HG03378 (cell line): Measurements from ENCODE around the gene IL23R.
"Not testable (repeated sequence)": the region's sequence is repeated elsewhere in the genome, so short reads cannot be mapped to it uniquely, and the experiment has no call there.

Experiments
- ATAC-seq: cut with Tn5 transposase; IDR thresholded peaks from one replicate; pipeline ENCODE4 v1.9.1; 2021; ENCODE audit warnings: mild to moderate bottlenecking, moderate library complexity; ENCODE audit not compliant: unreplicated experiment

Gene IL23R

DNA sequence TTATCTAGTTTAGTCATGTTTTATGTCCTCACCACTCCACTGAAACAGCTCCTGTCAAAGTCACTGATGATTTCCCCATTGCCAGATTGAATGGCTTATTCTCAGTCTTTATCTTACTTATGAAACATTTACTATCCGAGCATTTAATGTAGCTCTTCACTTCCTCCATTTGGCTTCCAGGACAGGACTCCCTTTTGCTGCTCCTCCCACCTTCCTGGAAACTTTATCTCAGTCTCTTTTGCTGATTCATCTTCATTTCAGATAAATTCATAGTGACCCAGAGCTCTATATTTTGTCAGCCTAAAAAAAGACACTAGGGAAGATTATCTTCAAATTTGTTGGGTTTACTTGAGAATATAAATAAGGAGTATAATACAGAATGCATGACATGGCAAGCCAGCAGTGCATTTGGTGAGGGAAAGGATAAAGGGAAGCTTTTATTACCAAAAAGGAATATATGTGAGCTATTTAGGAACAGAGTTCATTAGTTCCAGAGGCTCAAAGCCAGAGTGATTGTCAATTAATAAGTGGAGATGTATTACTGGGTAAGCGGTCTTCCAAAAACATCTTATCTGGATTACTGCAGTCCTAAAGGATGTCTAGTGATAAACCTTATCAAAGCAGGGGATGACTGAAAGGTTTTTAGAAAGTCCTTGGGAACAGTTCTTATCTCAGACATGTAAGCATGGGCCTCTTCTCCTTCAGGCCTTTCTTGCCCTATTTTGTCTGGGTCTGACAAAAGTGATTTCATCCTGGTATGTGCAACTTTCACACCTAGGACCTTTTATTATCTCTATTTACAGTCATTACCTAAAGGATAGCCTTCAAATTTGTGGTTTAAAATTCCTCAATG, 25.6 kb downstream of the IL23R start:
- ATAC-seq, result no peak

DNA sequence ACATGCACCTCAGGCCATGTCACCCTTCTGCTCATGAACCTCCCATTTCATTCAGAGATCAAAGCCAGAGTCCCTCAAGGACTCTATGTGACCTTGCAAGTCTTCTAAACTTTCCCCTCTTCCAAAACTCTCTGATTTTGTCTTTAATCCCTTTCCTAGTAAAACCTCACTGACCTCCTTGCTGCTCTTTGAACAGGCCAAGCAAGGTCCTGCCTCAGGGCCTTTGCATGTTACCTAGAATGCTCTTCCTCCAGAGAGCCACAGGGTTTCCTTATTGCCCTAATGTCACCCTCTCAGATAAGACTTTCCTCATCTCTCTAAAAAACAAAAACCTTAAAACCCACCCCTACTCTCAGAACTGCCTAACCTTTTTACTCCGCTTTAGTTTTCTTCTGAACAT, 26.6 kb downstream of the IL23R start:
- ATAC-seq, result no peak

GRCh38 chr1:67193704-67194103, 27.4 kb downstream of the IL23R start:
- ATAC-seq, result no peak

DNA sequence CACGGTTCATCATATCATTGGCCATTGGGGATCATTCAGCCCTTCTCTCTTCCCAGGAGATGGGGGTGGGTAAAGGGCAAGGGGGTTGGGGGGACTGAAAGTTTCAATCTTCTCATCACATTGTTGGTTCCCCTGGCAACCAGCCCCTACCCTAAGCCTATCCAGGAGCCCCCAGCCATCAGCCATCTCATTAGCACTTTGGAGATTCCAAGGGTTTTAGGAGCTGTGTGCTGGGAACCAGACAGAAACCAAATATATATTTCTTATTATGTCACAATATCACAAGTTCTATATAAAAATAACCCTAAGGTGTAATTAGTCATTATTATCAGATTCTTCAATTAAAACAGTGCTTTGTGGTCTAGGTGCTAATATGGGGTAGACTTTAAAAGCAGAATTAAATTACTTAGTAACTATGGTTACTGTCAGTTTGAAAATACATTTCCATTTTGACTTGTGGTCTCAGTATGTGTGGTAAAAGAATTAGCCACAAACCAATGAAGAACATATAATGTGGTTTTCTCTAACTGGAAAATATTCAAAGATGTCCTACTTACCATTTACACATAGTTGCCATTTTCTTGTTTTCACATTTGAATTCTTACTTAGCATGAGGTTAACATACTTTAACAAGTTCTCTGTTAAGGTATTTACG, 28.1 kb downstream of the IL23R start:
- peak; percentile 84 for ATAC-seq

DNA sequence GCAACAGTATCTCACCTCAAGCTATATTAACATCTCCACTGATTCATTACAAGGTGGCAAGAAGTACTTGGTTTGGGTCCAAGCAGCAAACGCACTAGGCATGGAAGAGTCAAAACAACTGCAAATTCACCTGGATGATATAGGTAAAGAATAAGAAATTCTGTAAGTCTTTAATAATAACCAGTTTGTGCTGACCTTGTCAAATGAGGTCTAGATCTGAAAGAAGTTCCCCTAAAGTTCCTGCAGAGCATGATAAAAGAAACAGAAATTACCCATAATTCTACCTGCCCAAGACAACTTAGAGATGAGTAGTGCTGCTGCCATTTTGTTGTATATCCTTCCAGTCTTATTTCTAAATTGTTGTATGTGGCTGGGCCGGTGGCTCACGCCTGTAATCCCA, 34.5 kb downstream of the IL23R start:
- ATAC-seq, result no peak

- no peak for ATAC-seq
These were observed 35.6 kb downstream of the IL23R start for GRCh38 chr1:67201891-67202290.

DNA sequence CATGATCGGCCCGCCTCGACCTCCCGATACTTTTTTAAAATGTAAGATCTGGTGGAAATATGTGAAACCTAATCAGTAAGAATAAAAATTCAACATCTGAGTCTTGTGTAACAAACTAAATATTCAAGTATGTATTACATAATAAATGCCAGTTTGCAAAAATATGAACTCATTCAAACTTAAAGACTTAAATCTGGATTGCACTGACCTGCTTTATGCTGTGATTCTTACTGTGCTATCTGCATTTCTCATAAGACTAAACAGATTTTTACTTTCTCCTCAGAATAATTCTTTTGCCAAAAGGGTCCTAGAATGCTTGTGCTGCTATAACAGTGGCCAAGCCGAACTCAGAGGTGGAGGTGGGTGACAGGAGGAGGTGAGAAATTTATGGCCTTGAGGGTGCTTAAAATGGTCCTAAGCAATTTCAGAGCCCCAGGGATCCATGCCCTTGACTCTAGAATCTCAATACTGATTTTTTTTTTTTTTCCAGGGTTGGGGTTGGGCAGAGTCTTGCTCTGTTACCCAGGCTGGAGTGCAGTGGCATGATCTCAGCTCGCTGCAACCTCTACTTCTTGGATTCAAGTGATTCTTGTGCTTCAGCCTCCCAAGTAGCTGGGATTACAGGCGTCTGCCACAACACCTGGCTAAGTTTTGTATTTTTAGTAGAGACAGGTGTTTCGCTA, 38.2 kb downstream of the IL23R start:
- ATAC-seq, result no peak

DNA sequence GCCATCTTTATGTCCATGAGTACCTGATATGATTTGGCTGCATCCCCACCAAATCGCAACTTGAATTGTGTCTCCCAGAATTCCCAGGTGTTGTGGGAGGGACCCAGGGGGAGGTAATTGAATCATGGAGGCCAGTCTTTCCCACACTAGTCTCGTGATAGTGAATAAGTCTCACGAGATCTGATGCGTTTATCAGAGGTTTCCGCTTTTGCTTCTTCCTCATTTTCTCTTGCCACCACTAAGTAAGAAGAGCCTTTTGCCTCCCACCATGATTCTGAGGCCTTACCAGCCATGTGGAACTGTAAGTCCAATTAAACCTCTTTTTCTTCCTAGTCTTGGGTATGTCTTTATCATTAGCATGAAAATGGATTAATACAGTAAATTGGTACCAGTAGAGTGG, 41.1 kb downstream of the IL23R start:
- not testable (repeated sequence) for ATAC-seq

- ATAC-seq, result no peak
These were observed 42.0 kb downstream of the IL23R start for GRCh38 chr1:67208217-67208616.

DNA sequence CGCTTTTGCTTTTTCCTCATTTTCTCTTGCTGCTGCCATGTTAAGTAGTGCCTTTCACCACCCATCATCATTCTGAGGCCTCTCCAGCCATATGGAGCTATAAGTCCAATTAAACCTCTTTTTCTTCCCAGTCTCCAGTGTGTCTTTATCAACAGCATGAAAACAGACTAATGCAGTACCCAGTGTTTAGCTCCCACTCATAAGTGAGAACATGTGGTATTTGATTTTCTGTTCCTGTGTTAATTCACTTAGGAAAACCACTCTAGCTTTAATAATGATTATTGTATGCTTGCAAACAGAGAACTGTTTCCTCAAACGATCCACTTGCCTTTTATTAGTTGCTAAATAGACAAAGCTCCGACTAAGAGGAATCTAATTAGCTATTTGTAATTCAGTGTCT, 43.3 kb downstream of the IL23R start:
- no peak for ATAC-seq

DNA sequence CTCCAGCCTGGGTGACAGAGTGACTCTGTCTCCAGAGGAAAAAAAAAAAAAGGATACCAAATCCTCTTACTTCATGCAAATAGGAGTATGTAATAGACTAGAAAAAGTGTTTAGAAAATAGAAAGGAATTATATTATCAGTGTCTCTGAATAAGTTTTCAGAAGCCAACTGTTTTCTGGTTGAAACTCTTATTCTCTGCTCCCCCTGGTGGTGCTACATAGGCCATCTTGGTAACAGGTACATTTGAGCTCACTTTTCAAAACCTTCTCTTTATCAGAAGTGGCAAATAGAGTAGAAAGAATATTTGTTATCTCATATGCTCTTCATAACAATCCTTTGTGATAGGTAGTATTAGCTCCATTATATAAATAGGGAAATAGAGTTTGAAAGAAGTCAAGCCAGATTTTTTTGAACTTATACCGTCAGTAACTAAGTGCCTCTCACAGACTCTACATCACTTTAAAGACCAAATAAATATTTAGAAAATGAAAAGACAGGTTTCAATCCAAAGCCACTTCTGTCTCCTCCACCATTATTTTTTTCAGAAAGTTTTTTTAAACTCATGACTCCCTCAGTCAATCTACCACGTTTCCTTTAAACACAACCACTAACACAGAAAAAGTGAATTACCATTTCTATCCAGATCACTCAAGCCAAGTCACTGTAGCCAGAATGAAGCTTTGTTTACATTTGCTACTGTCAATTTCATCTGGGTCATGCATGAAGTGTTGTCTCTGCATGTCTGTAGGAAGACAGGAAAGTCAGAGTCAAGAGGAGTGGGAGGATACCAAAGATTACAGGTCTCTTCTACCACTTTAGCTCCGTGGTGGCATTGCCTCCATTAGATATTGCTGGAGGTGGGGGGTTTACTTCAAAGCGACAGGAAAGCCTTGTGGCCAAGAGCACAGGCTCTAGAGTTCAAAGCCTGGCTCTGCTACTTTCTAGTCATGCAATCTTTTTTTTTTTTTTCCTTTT, 45.6 kb downstream of the IL23R start:
- ATAC-seq, result peak; percentile 36

- ATAC-seq, result no peak
These were observed 46.9 kb downstream of the IL23R start for GRCh38 chr1:67213164-67213563.

- ATAC-seq, result no peak
These were observed 47.7 kb downstream of the IL23R start for GRCh38 chr1:67213948-67214347.

DNA sequence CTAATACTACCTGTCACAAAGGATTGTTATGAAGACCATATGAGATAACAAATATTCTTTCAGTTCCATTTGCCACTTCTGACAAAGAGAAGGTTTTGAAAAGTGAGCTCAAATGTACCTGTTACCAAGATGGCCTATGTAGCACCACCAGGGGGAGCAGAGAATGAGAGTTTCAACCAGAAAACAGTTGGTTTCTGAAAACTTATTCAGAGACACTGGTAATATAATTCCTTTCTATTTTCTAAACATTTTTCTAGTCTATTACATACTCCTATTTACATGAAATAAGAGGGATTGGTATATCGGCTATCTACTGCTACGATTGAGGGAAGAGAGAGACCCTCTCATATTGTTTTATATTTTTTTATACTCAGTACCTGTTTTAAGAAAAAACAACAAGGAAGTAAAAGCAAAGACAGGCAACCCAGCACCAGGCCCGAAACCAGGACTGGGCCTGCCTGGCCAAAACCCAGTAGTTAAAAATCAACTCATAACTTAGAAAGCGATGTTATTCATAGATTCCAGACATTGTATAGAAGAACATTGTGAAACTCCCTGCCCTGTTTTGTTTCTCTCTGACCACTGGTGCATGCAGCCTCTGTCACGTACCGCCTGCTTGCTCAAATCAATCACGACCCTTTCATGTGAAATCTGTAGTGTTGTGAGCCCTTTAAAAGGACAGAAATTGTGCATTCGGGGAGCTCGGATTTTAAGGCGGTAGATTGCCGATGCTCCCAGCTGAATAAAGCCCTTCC, 48.3 kb downstream of the IL23R start:
- ATAC-seq, result peak; percentile 78

- no peak for ATAC-seq
These were observed 50.1 kb downstream of the IL23R start for GRCh38 chr1:67216401-67216800.

DNA sequence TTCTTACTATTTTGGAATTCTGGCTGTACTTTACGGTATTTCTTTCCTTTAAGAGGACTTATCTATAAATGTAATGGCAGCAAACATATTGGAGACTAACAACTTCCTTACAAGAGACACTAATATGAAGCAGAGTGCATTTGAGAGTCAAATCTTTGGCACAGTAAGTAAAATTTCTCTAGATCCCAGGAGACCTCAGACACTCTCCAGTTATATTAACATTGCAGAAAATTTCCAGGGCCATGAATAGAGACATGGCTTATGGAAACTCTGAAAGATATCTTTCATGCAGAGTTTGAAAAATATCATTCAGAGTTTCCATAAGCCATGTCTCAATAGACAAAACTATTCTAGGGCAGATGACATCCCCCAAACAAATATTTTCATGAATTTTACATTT, 51.2 kb downstream of the IL23R start:
- no peak for ATAC-seq

DNA sequence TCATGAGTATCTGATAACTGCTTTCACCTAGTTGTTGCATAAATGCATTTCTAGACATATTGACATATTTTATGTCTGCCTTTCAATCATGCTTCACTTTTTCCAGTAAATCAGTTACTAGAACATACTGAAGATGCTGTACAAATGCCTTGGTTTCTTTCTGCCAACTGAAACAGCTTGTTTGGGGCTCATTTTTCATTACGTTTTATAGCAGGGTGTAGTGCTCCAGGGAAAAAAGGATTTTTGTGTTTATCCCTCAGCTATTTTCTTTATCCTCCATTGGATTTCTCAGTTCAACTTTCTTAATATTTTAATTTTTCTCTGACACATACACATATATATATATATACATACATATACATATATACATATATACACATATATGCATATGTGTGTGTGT, 51.7 kb downstream of the IL23R start:
- no peak for ATAC-seq

DNA sequence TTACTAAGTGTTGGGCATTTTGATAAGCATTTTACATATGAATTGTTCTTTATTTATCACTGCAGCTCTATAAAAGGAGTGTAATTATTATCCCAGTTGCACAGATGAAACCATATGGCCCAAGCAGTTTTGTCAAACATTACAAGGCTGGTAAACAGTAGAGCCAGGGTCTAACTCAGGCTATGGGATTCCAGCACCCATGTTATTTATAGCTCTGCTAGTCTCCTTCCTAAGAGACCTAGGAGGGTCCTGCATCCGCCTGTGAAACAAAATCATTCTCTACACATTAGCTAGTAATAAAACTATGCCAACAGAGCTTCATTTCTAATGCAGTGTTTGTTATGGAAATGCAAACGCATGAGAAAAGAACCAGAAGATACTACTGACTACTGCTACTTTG, 58.6 kb downstream of the IL23R start:
- ATAC-seq, result no peak

GRCh38 chr1:67226688-67227087, 60.4 kb downstream of the IL23R start:
- no peak for ATAC-seq

DNA sequence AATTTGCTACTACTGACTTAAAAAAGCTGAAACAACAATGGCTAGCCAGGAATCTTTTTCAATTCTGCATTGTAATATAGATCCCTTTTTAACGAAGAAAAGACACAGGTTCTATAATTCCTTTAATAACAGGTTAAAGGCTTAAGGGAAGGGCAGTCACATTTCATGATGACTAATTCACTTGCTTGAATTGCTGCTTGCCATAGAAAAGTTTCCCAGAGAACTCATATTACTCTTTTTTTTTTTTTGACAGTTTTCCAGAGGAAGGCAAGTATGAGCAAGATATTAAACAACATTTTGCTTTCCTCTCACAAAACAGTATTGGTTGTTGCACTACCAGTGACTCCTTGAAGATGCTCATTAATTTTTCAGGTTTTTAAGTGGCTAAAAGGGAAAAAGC, 60.9 kb downstream of the IL23R start:
- ATAC-seq, result no peak
